DND-41 (cell line): ENCODE data around the gene CLECL1.

Experiments
- ATAC-seq: fragments of 200-7000 bp; cut with Tn5 transposase; 3 replicates; pipeline ENCODE4 v1.9.1; 2021; ENCODE audit warnings: low read depth; ENCODE audit not compliant: insufficient read depth
- DNase-seq: peaks from one replicate; pipeline ENCODE4 v3.0.0-alpha.2; 2020
- H2AFZ ChIP-seq: 2 replicates; pipeline ENCODE4 v1.6.0; 2012; ENCODE audit warnings: low read depth, low read length
- H3K27ac ChIP-seq: 2 replicates; pipeline ENCODE4 v1.5.1; 2012; ENCODE audit warnings: low read length, inconsistent platforms
- H3K27me3 ChIP-seq: fragments of 200-600 bp; sonication (generic); 2 replicates; pipeline ENCODE4 v1.6.0; 2012; ENCODE audit warnings: low read length, mild to moderate bottlenecking, inconsistent platforms; ENCODE audit not compliant: insufficient read depth, poor library complexity
- H3K36me3 ChIP-seq: 2 replicates; pipeline ENCODE4 v1.5.1; 2012; ENCODE audit warnings: low read length, inconsistent platforms; ENCODE audit not compliant: insufficient read depth
- H3K4me1 ChIP-seq: 2 replicates; pipeline ENCODE4 v1.5.1; 2012; ENCODE audit warnings: mild to moderate bottlenecking, low read length; ENCODE audit not compliant: insufficient read depth
- H3K4me2 ChIP-seq: 2 replicates; pipeline ENCODE4 v1.6.0; 2012; ENCODE audit warnings: mild to moderate bottlenecking, moderate library complexity, low read length, inconsistent platforms; ENCODE audit not compliant: insufficient read depth
- H3K4me3 ChIP-seq, 2 experiments: fragments of 200-600 bp in 1 of 2; shearing (Covaris generic) in 1 of 2; 2 replicates each; pipeline ENCODE4 v1.5.1; 2012 to 2016; ENCODE audit warnings: inconsistent platforms in 2 of 2, low read length in 2 of 2, mild to moderate bottlenecking in 2 of 2, low read depth in 1 of 2, moderate library complexity in 1 of 2
- H3K79me2 ChIP-seq: 2 replicates; pipeline ENCODE4 v1.6.0; 2012; ENCODE audit warnings: low read length, inconsistent platforms; ENCODE audit not compliant: insufficient read depth
- H3K9ac ChIP-seq: 2 replicates; pipeline ENCODE4 v1.6.0; 2012; ENCODE audit warnings: low read depth, mild to moderate bottlenecking, inconsistent platforms, low read length, moderate library complexity
- H3K9me3 ChIP-seq: 2 replicates; pipeline ENCODE4 v1.5.1; 2012; ENCODE audit warnings: low read length, moderate library complexity, mild to moderate bottlenecking, inconsistent platforms; ENCODE audit not compliant: insufficient read depth, severe bottlenecking
- H4K20me1 ChIP-seq: 2 replicates; pipeline ENCODE4 v1.6.0; 2012; ENCODE audit warnings: low read length; ENCODE audit not compliant: insufficient read depth
- CTCF ChIP-seq: IDR thresholded peaks from 2 replicates; pipeline ENCODE4 v1.5.1; 2012; ENCODE audit warnings: borderline replicate concordance, low read length, moderate library complexity, mild to moderate bottlenecking; ENCODE audit not compliant: poor library complexity, severe bottlenecking; ENCODE audit errors: extremely low read depth
- EZH2 ChIP-seq: IDR thresholded peaks from 3 replicates; pipeline ENCODE4 v1.6.1; 2012; ENCODE audit warnings: borderline replicate concordance, low read depth, mild to moderate bottlenecking, moderate library complexity, low read length, inconsistent platforms; ENCODE audit not compliant: severe bottlenecking

Gene CLECL1

DNA sequence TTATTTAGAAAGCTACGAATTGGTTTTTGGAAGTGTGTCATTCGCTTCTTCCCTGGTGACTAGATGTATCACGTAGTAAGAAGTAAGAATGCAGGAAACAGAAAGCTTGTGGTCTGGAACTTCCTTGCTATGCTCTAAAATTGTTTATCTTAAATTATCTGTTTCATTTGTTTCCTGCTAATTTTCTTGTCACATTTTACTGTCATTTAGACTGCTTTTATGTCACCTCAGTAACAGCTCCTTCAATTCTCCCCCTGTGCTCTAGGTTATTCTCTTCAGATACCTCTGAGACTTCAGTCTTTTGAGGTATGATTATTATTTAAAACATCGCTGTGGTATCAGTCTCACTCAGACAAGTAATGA, 28.5 kb upstream of the CLECL1 start:
- ATAC-seq: peak; percentile 18; the same call in 2 of the 3 replicates
- H3K9me3 ChIP-seq: no peaks in the 10 kb centered on the region
- DNase-seq: no peak
- H3K4me2 ChIP-seq: peak overlapping the region; percentile 71
- peaks cover 81% of the 10 kb centered on the region for H3K4me1 ChIP-seq
- peaks cover 42% of the 10 kb centered on the region for H3K79me2 ChIP-seq
- peak overlapping the region; percentile 92 for H3K27ac ChIP-seq
- H2AFZ ChIP-seq: peak overlapping the region; percentile 13; the same call in 1 of the 2 replicates
- H4K20me1 ChIP-seq: no peaks in the 10 kb centered on the region
- H3K27me3 ChIP-seq: no peaks in the 10 kb centered on the region
- H3K4me3 ChIP-seq: peak overlapping the region; percentile 39 to 63; a peak in 3 of 4 replicates
- TF ChIP-seq EZH2: no peak
- TF ChIP-seq CTCF: no peak
- peak overlapping the region; percentile 70 for H3K9ac ChIP-seq
- peaks cover 4% of the 10 kb centered on the region for H3K36me3 ChIP-seq

- peak within 1 kb of the TSS; percentile 71 for H3K4me2 ChIP-seq
- H3K4me3 ChIP-seq: peak within 1 kb of the TSS; percentile 39 to 63
- H3K9ac ChIP-seq: peak within 1 kb of the TSS; percentile 70
- DNase-seq (peak; percentile 85), ATAC-seq (peak; percentile 59)
- no peaks in the 10 kb centered on the region for H3K27me3 ChIP-seq
- peak within 1 kb of the TSS; percentile 13; the same call in 1 of the 2 replicates for H2AFZ ChIP-seq
- H4K20me1 ChIP-seq: no peaks in the 10 kb centered on the region
- H3K36me3 ChIP-seq: peaks cover 10% of the 10 kb centered on the region
- peak within 1 kb of the TSS; percentile 92 for H3K27ac ChIP-seq
- no peak for TF ChIP-seq EZH2
- no peak for TF ChIP-seq CTCF
- peaks cover 47% of the 10 kb centered on the region for H3K79me2 ChIP-seq
- no peaks in the 10 kb centered on the region for H3K9me3 ChIP-seq
- peaks cover 80% of the 10 kb centered on the region for H3K4me1 ChIP-seq
Observed at GRCh38 chr12:9760699-9761418, 28.0 kb upstream of the CLECL1 start, which contains the start of gene CD69. CD69 (minus strand) TSS chr12:9760901; CDS start chr12:9760820, 81 bp downstream.

DNA sequence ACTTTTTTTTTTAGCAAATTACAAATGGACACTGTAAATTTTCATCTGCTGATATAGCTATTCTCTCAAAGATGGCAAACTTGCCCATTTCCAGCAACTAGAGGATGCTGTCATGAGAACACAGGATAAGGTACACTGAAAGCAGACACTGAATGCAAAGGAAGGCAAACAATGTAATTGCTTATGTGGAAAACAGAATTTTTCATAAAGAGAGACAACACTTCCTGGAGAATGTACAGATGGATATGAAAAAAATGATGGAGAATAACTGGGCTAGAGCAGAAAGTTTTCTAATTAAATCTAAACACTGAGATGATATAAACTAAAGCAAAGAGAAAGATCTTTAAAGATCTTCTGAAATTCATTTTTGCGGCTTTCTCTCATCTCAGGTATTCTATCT, 27.2 kb upstream of the CLECL1 start:
- Histone ChIP-seq H3K79me2 (peaks cover 50% of the 10 kb centered on the region), H3K4me2 (peak overlapping the region; percentile 71), H3K27ac (peak overlapping the region; percentile 92), H3K9ac (peak overlapping the region; percentile 70), H3K9me3 (no peaks in the 10 kb centered on the region), H3K36me3 (peaks cover 17% of the 10 kb centered on the region), H3K4me3 (peak overlapping the region; percentile 39 to 63), H2AFZ (no peak overlapping the region), H3K4me1 (peaks cover 77% of the 10 kb centered on the region), H3K27me3 (no peaks in the 10 kb centered on the region), H4K20me1 (no peaks in the 10 kb centered on the region)
- DNase-seq (no peak), ATAC-seq (no peak)
- no peak for TF ChIP-seq EZH2
- TF ChIP-seq CTCF: no peak
